K562 (cell line): ENCODE data around the gene HOXB4. TPM values are rescaled to one million over a fixed set of nuclear protein-coding genes. Genes with fewer than 3 reads are reported as not detected.

Experiments used
- DPF2 ChIP-seq: fragments of 450-650 bp; IDR thresholded peaks from 2 replicates; pipeline ENCODE4 v1.6.1; 2016
- EWSR1 ChIP-seq: fragments of 450-650 bp; IDR thresholded peaks from 2 replicates; pipeline ENCODE4 v1.6.1; 2018; ENCODE audit warnings: borderline replicate concordance, mild to moderate bottlenecking, low read depth, moderate library complexity; ENCODE audit not compliant: partially characterized antibody
- FOXA3 ChIP-seq, 2 experiments: fragments of 450-650 bp in 1 of 2; sonication (generic) in 1 of 2; formaldehyde crosslinking; IDR thresholded peaks in 1 of 2; conservative IDR thresholded peaks in 1 of 2; 2 replicates each; pipeline versions ENCODE4 v1.4.0 to v1.8.0; 2020 to 2022; ENCODE audit warnings: mild to moderate bottlenecking in 2 of 2, missing genetic modification reagents in 1 of 2
- FOXJ3 ChIP-seq: sonication (generic); formaldehyde crosslinking; IDR thresholded peaks from 2 replicates; pipeline ENCODE4 v1.4.0; 2020; ENCODE audit warnings: mild to moderate bottlenecking, missing genetic modification reagents
- FOXK1 ChIP-seq: sonication (generic); formaldehyde crosslinking; IDR thresholded peaks from 2 replicates; pipeline ENCODE4 v1.8.0; 2022; ENCODE audit warnings: missing genetic modification reagents, mild to moderate bottlenecking, borderline replicate concordance
- FOXK2 ChIP-seq, 2 experiments: fragments of 450-650 bp; IDR thresholded peaks in 1 of 2; conservative IDR thresholded peaks in 1 of 2; 2 replicates each; pipeline ENCODE4 v1.6.1; 2016; ENCODE audit warnings: low read depth in 2 of 2, mild to moderate bottlenecking in 1 of 2
- HOXB6 ChIP-seq: fragments of 250-450 bp; sonication (Bioruptor Pico); IDR thresholded peaks from 2 replicates; pipeline ENCODE4 v1.5.1; 2022; ENCODE audit warnings: mild to moderate bottlenecking, borderline replicate concordance
- KDM4B ChIP-seq, 2 experiments: fragments of 450-650 bp in 1 of 2; sonication (generic) in 1 of 2; IDR thresholded peaks; 2 replicates each; pipeline ENCODE4 v1.6.1; 2016 to 2017; ENCODE audit warnings: borderline replicate concordance in 2 of 2, antibody characterized with exemption in 1 of 2, low read depth in 1 of 2, mild to moderate bottlenecking in 1 of 2
- MAX ChIP-seq: sonication (generic); formaldehyde crosslinking; IDR thresholded peaks from 2 replicates; pipeline ENCODE4 v1.9.0; 2022; ENCODE audit warnings: mild to moderate bottlenecking, missing genetic modification reagents
- MYC ChIP-seq, 2 experiments: fragments of 250-450 bp in 1 of 2; sonication (Bioruptor Pico) in 1 of 2; IDR thresholded peaks; 2 replicates each; pipeline versions ENCODE4 v1.5.1 to v1.6.1; 2012 to 2021; ENCODE audit warnings: low read depth in 2 of 2, borderline replicate concordance in 1 of 2, improper control_type of control experiment in 1 of 2, low read length in 1 of 2, mild to moderate bottlenecking in 1 of 2, moderate library complexity in 1 of 2
- NFXL1 ChIP-seq: fragments of 450-650 bp; formaldehyde crosslinking; IDR thresholded peaks from 2 replicates; pipeline ENCODE4 v1.4.0; 2021; ENCODE audit warnings: mild to moderate bottlenecking
- NR0B1 ChIP-seq: fragments of 450-650 bp; IDR thresholded peaks from one replicate; pipeline ENCODE4 v1.6.1; 2018; ENCODE audit warnings: mild to moderate bottlenecking, moderate library complexity; ENCODE audit not compliant: partially characterized antibody
- NRF1 ChIP-seq, 2 experiments: fragments of 450-650 bp; IDR thresholded peaks in 1 of 2; conservative IDR thresholded peaks in 1 of 2; 2 replicates each; pipeline ENCODE4 v1.6.1; 2014; ENCODE audit warnings: mild to moderate bottlenecking in 2 of 2
- PYGO2 ChIP-seq: fragments of 450-650 bp; IDR thresholded peaks from 2 replicates; pipeline ENCODE4 v1.6.1; 2016; ENCODE audit warnings: mild to moderate bottlenecking, missing genetic modification characterization, moderate library complexity, missing compliant biosample characterization
- TEAD1 ChIP-seq, 2 experiments: fragments of 450-650 bp in 1 of 2; sonication (generic) in 1 of 2; formaldehyde crosslinking; IDR thresholded peaks; 2 replicates each; pipeline versions ENCODE4 v1.4.0 to v1.8.0; 2020 to 2022; ENCODE audit warnings: mild to moderate bottlenecking in 2 of 2, missing genetic modification reagents in 1 of 2
- TRIM28 ChIP-seq: fragments of 450-650 bp; IDR thresholded peaks from 2 replicates; pipeline ENCODE4 v1.6.1; 2017
- U2AF1 ChIP-seq: fragments of 200-400 bp; formaldehyde crosslinking; optimal IDR thresholded peaks from 2 replicates; pipeline ENCODE3; 2017; ENCODE audit warnings: mild to moderate bottlenecking, low read depth, low read length, moderate library complexity
- ZKSCAN1 ChIP-seq: fragments of 150-350 bp; IDR thresholded peaks from 2 replicates; pipeline ENCODE4 v1.6.1; 2016; ENCODE audit warnings: low read depth, low read length
- ZNF133 ChIP-seq: fragments of 250-450 bp; sonication (Bioruptor Pico); IDR thresholded peaks from 2 replicates; pipeline ENCODE4 v1.4.0; 2020; ENCODE audit warnings: mild to moderate bottlenecking
- ZNF212 ChIP-seq: fragments of 450-650 bp; formaldehyde crosslinking; IDR thresholded peaks from 2 replicates; pipeline ENCODE4 v1.4.0; 2020; ENCODE audit warnings: mild to moderate bottlenecking
- ZNF232 ChIP-seq: sonication (generic); formaldehyde crosslinking; IDR thresholded peaks from 2 replicates; pipeline ENCODE4 v1.8.0; 2022; ENCODE audit warnings: mild to moderate bottlenecking, missing genetic modification reagents
- ZNF263 ChIP-seq: sonication (generic); formaldehyde crosslinking; IDR thresholded peaks from 2 replicates; pipeline ENCODE4 v1.8.0; 2022; ENCODE audit warnings: mild to moderate bottlenecking, missing genetic modification reagents, borderline replicate concordance
- polyA plus RNA-seq, 8 experiments: library from polyadenylated mRNA; depleted of rRNA in 4 of 8; stranded (reverse) in 5 of 8; unstranded in 3 of 8; fragments of >200 nt; fragmentation: Nextera tagmentation in 2 of 8; fragmentation: Illumina TruSeq in 1 of 8; extraction: Ambion mirVana in 2 of 8; extraction: Trizol in 1 of 8; gene quantifications; 2 replicates each; pipeline versions ENCODE4 v1.2.1 to v1.2.3, GENCODE V29; 2011 to 2014; ENCODE audit warnings: inconsistent platforms in 1 of 8, missing spikeins in 1 of 8
- total RNA-seq, 7 experiments: library from RNA; depleted of rRNA in 6 of 7; stranded (reverse); fragments of >200 nt in 6 of 7; fragmentation: Illumina TruSeq in 2 of 7; extraction: Trizol in 2 of 7; gene quantifications; 2 replicates each; pipeline versions ENCODE4 v1.2.1 to v1.2.3, GENCODE V29; 2011 to 2021; ENCODE audit warnings: low replicate concordance in 1 of 7
- TF ChIP-seq, protein P1 (sequence below): fragments of 250-450 bp; sonication (Bioruptor Pico); IDR thresholded peaks from 2 replicates; pipeline ENCODE4 v1.5.0; 2021
- TF ChIP-seq, protein P2 (sequence below): fragments of 450-650 bp; IDR thresholded peaks from 2 replicates; pipeline ENCODE4 v1.7.1; 2018; ENCODE audit warnings: mild to moderate bottlenecking, low read depth; ENCODE audit not compliant: partially characterized antibody

The HOXB4 gene
- total and polyA plus RNA-seq, 9 of the 15 experiments (the other 6 are each of a cell fraction or from before 2014, with no cell fraction given): 1.6 to 34.9 (median 14.9) TPM

DNA sequence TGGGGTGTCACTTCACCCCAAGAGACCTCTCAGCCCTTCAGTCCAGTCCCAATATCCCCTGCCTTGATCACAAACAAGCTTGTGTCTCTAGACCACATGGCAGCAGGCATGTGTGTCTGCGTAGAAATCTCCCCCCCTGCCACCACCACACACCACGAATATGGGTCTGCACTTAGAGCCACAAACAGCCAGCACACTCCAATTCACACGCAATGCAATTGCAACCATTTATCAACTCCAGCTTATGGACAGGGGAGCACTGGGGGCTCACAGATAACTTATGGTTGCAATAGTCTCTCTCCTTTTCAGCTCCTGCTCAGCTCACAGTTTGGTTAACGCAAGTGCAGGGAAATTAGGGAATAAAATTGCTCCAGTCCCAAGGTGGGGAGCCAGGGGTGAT is 45.4 kb upstream of the HOXB4 start (continued):
- TF ChIP-seq MYC (IDR thresholded peaks at IDR 0.05; ENCODE audit: low read depth, low read length) (0 out of 2 replicates have a peak, but pooled peaks have one; percentile 45), MYC (CRISPR knock-in tag; IDR thresholded peaks at IDR 0.05; ENCODE audit: borderline replicate concordance, low read depth) (no peak), EWSR1 (no peak), NRF1 (conservative IDR thresholded peaks at IDR 0.05 in 1 of 2, IDR thresholded peaks at IDR 0.05 in 1 of 2) (no peak), KDM4B (IDR thresholded peaks at IDR 0.05; ENCODE audit: borderline replicate concordance in 2 of 2, low read depth in 1 of 2) (no peak), ZNF232 (CRISPR knock-in tag) (no peak), ZNF133 (CRISPR knock-in tag) (no peak), FOXK2 (conservative IDR thresholded peaks at IDR 0.05 in 1 of 2, IDR thresholded peaks at IDR 0.05 in 1 of 2; ENCODE audit: low read depth in 2 of 2) (no peak), U2AF1 (no peak), DPF2 (peak; percentile 35), ZNF263 (CRISPR knock-in tag) (no peak), TRIM28 (no peak), ZKSCAN1 (no peak), FOXK1 (CRISPR knock-in tag) (no peak), TEAD1 (CRISPR knock-in tag; IDR thresholded peaks at IDR 0.05) (0 out of 4 replicates have a peak, but pooled peaks of 1 of the 2 experiments have one; percentile 46), ZNF212 (no peak), PYGO2 (no peak), FOXJ3 (CRISPR knock-in tag) (no peak), FOXA3 (CRISPR knock-in tag; conservative IDR thresholded peaks at IDR 0.05 in 1 of 2, IDR thresholded peaks at IDR 0.05 in 1 of 2) (no peak), MAX (CRISPR knock-in tag) (peak; percentile 65; the same call in 1 of the 2 replicates), HOXB6 (no peak), NR0B1 (no peak), NFXL1 (CRISPR knock-in tag) (no peak)
- TF ChIP-seq, protein P1, sequence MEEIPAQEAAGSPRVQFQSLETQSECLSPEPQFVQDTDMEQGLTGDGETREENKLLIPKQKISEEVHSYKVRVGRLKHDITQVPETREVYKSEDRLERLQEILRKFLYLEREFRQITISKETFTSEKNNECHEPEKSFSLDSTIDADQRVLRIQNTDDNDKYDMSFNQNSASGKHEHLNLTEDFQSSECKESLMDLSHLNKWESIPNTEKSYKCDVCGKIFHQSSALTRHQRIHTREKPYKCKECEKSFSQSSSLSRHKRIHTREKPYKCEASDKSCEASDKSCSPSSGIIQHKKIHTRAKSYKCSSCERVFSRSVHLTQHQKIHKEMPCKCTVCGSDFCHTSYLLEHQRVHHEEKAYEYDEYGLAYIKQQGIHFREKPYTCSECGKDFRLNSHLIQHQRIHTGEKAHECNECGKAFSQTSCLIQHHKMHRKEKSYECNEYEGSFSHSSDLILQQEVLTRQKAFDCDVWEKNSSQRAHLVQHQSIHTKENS: no peak
- TF ChIP-seq, protein P2, sequence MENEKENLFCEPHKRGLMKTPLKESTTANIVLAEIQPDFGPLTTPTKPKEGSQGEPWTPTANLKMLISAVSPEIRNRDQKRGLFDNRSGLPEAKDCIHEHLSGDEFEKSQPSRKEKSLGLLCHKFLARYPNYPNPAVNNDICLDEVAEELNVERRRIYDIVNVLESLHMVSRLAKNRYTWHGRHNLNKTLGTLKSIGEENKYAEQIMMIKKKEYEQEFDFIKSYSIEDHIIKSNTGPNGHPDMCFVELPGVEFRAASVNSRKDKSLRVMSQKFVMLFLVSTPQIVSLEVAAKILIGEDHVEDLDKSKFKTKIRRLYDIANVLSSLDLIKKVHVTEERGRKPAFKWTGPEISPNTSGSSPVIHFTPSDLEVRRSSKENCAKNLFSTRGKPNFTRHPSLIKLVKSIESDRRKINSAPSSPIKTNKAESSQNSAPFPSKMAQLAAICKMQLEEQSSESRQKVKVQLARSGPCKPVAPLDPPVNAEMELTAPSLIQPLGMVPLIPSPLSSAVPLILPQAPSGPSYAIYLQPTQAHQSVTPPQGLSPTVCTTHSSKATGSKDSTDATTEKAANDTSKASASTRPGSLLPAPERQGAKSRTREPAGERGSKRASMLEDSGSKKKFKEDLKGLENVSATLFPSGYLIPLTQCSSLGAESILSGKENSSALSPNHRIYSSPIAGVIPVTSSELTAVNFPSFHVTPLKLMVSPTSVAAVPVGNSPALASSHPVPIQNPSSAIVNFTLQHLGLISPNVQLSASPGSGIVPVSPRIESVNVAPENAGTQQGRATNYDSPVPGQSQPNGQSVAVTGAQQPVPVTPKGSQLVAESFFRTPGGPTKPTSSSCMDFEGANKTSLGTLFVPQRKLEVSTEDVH: no peak
